ENCODE measurements around the gene PRPF6.

PRPF6 gene

DNA sequence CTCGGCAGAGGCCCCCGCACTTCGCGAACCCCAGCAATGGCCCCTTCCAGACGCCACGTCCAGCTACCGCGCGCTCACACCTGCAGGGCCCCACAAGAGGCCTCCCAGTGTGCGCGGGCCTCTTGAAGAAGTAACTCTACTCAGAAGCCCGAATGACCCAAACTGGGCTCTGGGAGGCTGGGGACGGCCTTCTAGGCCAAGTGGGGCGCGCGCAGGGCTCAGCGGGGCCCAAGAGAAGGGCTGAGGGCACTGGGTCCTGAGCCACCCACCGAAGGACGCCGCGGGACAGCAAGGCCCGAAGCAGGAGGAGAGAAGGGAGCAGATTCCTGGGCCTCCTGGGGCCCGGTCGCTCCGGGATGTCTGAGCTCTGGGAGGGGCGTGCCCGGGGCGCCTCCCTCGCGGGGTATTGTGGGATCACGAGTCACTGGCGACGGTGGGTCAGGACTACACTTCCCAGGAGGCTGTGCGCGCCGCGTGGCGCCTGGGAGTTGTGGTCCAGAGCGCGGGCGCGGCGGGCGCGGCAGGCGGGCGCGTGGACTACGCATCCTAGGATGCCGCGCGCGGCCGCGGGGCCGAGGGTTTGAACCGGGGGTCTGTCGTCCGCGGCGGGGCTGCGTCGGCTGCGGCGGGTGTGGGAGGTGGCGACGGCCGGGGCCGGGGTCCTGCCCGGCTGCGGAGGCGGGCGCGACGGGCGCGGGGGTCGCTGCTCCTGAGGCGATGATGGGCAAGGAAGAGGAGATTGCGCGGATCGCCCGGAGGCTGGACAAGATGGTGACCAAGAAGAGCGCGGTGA, 81.9 kb downstream of the PRPF6 start, which contains the start of gene TCEA2:
TSS of gene TCEA2 (plus strand) at position 603 of the 793 bp plus-strand sequence. CDS start at position 718, 115 bp downstream.
- Histone ChIP-seq H3K79me2 (ENCODE audit: control insufficient read depth, insufficient read depth, low read length) (no peaks in the 10 kb centered on the region), H3K9ac (ENCODE audit: low read length) (peak within 1 kb of the TSS; percentile 92), H3K4ac (ENCODE audit: low read depth, low read length) (peak within 1 kb of the TSS; percentile 46), H3K23ac (ENCODE audit: low read length) (no peak within 1 kb of the TSS), H2BK15ac (replicated peaks; ENCODE audit: low read depth) (no peak within 1 kb of the TSS), H3K4me1 (ENCODE audit: control insufficient read depth, low read depth, low read length) (peaks cover 3% of the 10 kb centered on the region), H3K56ac (ENCODE audit: low read length) (peak within 1 kb of the TSS; percentile 96), H3K36me3 (ENCODE audit: control insufficient read depth, insufficient read depth, low read length) (no peaks in the 10 kb centered on the region), H4K5ac (ENCODE audit: low read length) (no peak within 1 kb of the TSS), H3K4me2 (ENCODE audit: low read length) (peak within 1 kb of the TSS; percentile 84), H3K27me3 (ENCODE audit: insufficient read depth, low read length, poor library complexity) (no peaks in the 10 kb centered on the region), H2BK5ac (ENCODE audit: low read length) (no peak within 1 kb of the TSS), H2BK120ac (ENCODE audit: low read depth, low read length) (no peak within 1 kb of the TSS), H3K27ac (ENCODE audit: low read depth, low read length) (peak within 1 kb of the TSS; percentile 17), H2AK5ac (ENCODE audit: low read length) (peak within 1 kb of the TSS; percentile 5), H4K8ac (ENCODE audit: low read depth, low read length) (peak within 1 kb of the TSS; percentile 90), H3K4me3 (ENCODE audit: low read length) (peak within 1 kb of the TSS; percentile 70), H3K79me1 (ENCODE audit: low read length) (peaks cover 2% of the 10 kb centered on the region), H3K18ac (ENCODE audit: low read length) (peak within 1 kb of the TSS; percentile 78)
- no CpG with 5 or more reads among the region's 85 CpGs for WGBS (ENCODE audit: extremely low coverage, insufficient coverage, low lambda C conversion rate)
- DNase-seq: peak; percentile 94

DNA sequence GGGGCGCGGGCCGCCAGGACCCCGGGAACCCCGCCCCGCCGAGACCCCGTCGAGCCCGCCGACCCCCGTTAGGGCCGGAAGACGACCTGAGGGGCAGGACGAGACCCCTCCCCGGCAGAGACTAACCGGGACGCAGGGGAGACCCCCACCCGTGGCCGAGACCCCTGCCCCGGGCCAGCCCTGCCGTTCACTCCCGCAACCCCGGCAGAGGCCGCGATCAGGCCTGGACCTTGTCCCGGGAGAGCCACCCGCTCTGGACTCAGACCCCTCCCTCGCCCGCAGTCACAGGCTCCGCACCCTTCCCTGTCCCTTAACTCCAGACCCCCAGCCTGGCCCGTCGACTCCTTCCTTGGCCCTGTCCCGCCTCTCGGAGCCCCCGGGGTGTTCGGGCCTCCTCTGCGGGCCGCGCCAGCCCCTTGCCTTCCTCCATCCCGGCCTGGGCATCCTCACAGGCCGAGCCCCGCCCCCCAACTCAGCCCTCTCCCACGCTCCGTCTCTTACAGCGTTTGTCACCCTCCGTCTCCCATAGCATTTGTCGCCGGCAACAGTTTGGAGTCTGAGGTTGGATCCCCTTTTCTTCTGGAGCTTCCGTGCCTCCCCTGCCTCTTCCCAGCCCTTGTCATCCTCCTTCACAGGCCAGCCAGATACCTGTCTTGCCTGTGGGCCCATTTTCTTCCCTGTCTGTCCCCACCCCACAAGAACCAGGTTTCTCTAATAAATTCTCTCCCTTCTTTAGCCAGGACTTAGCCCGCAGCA, 82.6 kb downstream of the PRPF6 start:
- Histone ChIP-seq H3K4ac (ENCODE audit: low read depth, low read length) (peak overlapping the region; percentile 46), H3K23ac (ENCODE audit: low read length) (no peak overlapping the region), H3K4me3 (ENCODE audit: low read length) (peak overlapping the region; percentile 70), H3K9ac (ENCODE audit: low read length) (peak overlapping the region; percentile 90), H3K4me1 (ENCODE audit: control insufficient read depth, low read depth, low read length) (peaks cover 3% of the 10 kb centered on the region), H3K56ac (ENCODE audit: low read length) (peak overlapping the region; percentile 91), H4K5ac (ENCODE audit: low read length) (no peak overlapping the region), H4K8ac (ENCODE audit: low read depth, low read length) (no peak overlapping the region), H3K36me3 (ENCODE audit: control insufficient read depth, insufficient read depth, low read length) (no peaks in the 10 kb centered on the region), H3K79me2 (ENCODE audit: control insufficient read depth, insufficient read depth, low read length) (no peaks in the 10 kb centered on the region), H3K27ac (ENCODE audit: low read depth, low read length) (peak overlapping the region; percentile 17), H3K79me1 (ENCODE audit: low read length) (peaks cover 2% of the 10 kb centered on the region), H2BK120ac (ENCODE audit: low read depth, low read length) (no peak overlapping the region), H2BK15ac (replicated peaks; ENCODE audit: low read depth) (no peak overlapping the region), H3K18ac (ENCODE audit: low read length) (peak overlapping the region; percentile 78), H3K4me2 (ENCODE audit: low read length) (peak overlapping the region; percentile 84), H3K27me3 (ENCODE audit: insufficient read depth, low read length, poor library complexity) (no peaks in the 10 kb centered on the region), H2AK5ac (ENCODE audit: low read length) (no peak overlapping the region), H2BK5ac (ENCODE audit: low read length) (no peak overlapping the region)
- WGBS (ENCODE audit: extremely low coverage, insufficient coverage, low lambda C conversion rate): no CpG with 5 or more reads among the region's 51 CpGs
- no peak for DNase-seq

DNA sequence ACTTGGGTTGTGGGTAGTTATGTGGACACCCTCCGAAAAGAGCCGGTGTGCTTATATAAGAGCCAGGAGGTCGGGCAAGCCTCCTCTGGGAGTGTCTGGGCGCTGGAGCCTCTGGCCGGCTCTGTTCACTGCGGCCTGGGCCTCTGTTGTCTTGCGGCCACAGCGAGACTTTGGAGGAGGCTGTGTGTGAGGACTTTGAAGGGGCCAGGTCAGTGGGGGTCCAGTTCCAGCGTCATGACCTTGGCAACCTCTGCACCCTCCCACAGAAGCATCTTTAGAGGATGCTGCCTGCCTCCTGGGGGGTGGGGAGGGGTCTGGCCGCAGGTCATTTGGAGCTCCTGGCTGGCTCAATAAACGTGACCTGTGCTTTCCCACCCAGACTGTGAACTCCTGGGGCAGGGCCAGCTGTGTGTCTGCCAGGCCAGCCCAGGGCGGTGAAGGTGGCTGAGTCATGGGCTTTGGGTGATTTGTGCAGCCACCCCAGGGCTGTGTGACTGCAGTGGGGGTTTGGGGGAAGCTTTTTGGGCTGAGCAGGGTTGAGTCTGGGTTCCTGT, 83.3 kb downstream of the PRPF6 start:
- Histone ChIP-seq H3K23ac (ENCODE audit: low read length) (no peak overlapping the region), H3K9ac (ENCODE audit: low read length) (peak overlapping the region; percentile 90), H3K79me1 (ENCODE audit: low read length) (peaks cover 2% of the 10 kb centered on the region), H3K4me1 (ENCODE audit: control insufficient read depth, low read depth, low read length) (peaks cover 3% of the 10 kb centered on the region), H3K18ac (ENCODE audit: low read length) (no peak overlapping the region), H4K5ac (ENCODE audit: low read length) (no peak overlapping the region), H2BK5ac (ENCODE audit: low read length) (no peak overlapping the region), H3K4me3 (ENCODE audit: low read length) (no peak overlapping the region), H3K56ac (ENCODE audit: low read length) (peak overlapping the region; percentile 91), H3K4ac (ENCODE audit: low read depth, low read length) (no peak overlapping the region), H4K8ac (ENCODE audit: low read depth, low read length) (no peak overlapping the region), H3K27me3 (ENCODE audit: insufficient read depth, low read length, poor library complexity) (no peaks in the 10 kb centered on the region), H3K4me2 (ENCODE audit: low read length) (peak overlapping the region; percentile 84), H2BK15ac (replicated peaks; ENCODE audit: low read depth) (no peak overlapping the region), H3K36me3 (ENCODE audit: control insufficient read depth, insufficient read depth, low read length) (no peaks in the 10 kb centered on the region), H3K79me2 (ENCODE audit: control insufficient read depth, insufficient read depth, low read length) (no peaks in the 10 kb centered on the region), H2BK120ac (ENCODE audit: low read depth, low read length) (no peak overlapping the region), H3K27ac (ENCODE audit: low read depth, low read length) (no peak overlapping the region), H2AK5ac (ENCODE audit: low read length) (no peak overlapping the region)
- WGBS (ENCODE audit: extremely low coverage, insufficient coverage, low lambda C conversion rate): no CpG with 5 or more reads among the region's 12 CpGs
- DNase-seq: no peak

DNA sequence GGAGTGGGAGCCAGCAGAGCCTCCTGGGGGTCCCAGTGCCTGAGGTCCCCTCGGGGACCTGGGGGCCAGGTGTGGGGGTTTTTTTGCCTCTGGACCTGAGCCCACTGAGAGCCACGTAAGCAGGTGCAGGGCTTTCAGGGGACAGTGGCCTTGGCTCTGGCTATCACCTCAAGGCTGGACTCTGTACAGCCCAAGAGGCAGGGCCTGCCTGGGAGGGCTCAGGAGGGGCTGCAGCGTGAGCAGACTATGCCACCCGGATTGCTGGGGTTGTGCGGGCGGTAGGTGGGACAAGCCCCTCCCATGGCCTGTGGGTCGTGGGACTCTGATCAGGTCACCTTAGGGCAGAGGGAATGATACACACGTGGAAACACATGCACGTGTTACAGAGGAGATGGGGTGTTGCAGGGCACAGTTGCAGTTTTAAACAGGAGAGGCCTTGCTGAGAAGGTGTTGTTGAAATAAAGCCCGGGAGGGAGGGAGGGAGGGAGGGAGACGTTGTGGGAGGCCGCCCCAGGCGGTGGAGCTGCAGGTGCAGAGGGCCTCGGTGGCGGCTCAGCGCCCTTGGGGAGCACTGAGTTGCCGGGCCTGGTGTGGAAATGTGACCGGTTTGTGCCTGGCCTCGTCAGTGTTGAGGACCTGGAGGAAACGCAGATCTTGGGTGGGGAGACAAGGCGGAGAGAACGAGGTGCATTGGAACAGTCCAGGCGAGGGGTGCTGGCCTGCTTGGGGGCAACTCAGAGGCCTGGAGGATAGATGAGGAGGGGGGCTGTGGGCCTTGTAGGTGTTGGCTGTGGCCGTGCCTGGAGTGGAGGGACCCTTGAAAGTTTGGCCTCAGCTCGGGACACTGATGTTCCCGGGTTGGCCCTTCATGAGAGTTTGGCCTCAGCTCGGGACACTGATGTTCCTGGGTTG, 84.4 kb downstream of the PRPF6 start:
- Histone ChIP-seq H3K79me1 (ENCODE audit: low read length) (peaks cover 2% of the 10 kb centered on the region), H3K4me2 (ENCODE audit: low read length) (no peak overlapping the region), H3K23ac (ENCODE audit: low read length) (no peak overlapping the region), H2AK5ac (ENCODE audit: low read length) (no peak overlapping the region), H3K27me3 (ENCODE audit: insufficient read depth, low read length, poor library complexity) (no peaks in the 10 kb centered on the region), H2BK5ac (ENCODE audit: low read length) (no peak overlapping the region), H3K79me2 (ENCODE audit: control insufficient read depth, insufficient read depth, low read length) (no peaks in the 10 kb centered on the region), H3K4me1 (ENCODE audit: control insufficient read depth, low read depth, low read length) (peaks cover 3% of the 10 kb centered on the region), H2BK15ac (replicated peaks; ENCODE audit: low read depth) (no peak overlapping the region), H4K8ac (ENCODE audit: low read depth, low read length) (no peak overlapping the region), H2BK120ac (ENCODE audit: low read depth, low read length) (no peak overlapping the region), H3K56ac (ENCODE audit: low read length) (peak overlapping the region; percentile 3), H3K36me3 (ENCODE audit: control insufficient read depth, insufficient read depth, low read length) (no peaks in the 10 kb centered on the region), H3K9ac (ENCODE audit: low read length) (no peak overlapping the region), H3K27ac (ENCODE audit: low read depth, low read length) (no peak overlapping the region), H3K18ac (ENCODE audit: low read length) (no peak overlapping the region), H3K4me3 (ENCODE audit: low read length) (no peak overlapping the region), H3K4ac (ENCODE audit: low read depth, low read length) (no peak overlapping the region), H4K5ac (ENCODE audit: low read length) (no peak overlapping the region)
- DNase-seq: no peak
- WGBS (ENCODE audit: extremely low coverage, insufficient coverage, low lambda C conversion rate): no CpG with 5 or more reads among the region's 27 CpGs

DNA sequence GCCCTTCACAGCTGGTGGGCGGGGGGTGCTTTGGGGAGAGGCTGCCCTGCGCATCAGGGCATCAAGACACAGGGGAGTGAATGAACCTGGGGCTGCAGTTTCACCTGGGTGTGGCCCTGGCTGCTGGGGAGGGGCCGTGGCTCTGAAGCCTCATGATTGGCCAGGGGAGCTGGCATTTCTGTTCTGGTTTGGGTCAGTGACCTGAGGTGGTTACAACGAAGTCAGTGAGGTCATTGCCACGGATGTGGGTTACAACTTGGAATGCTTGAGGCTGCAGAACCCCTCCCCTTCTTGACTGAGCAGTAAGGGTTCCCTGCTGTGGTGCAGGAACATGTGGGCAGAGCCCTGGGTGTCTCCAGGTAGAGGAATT, 85.0 kb downstream of the PRPF6 start:
- peaks cover 3% of the 10 kb centered on the region for H3K4me1 ChIP-seq (ENCODE audit: control insufficient read depth, low read depth, low read length)
- H3K56ac ChIP-seq (ENCODE audit: low read length): no peak overlapping the region
- peak; percentile 89 for DNase-seq
- no peak overlapping the region for H2BK5ac ChIP-seq (ENCODE audit: low read length)
- H2BK120ac ChIP-seq (ENCODE audit: low read depth, low read length): no peak overlapping the region
- no peak overlapping the region for H3K27ac ChIP-seq (ENCODE audit: low read depth, low read length)
- no CpG with 5 or more reads among the region's 5 CpGs for WGBS (ENCODE audit: extremely low coverage, insufficient coverage, low lambda C conversion rate)
- no peak overlapping the region for H3K9ac ChIP-seq (ENCODE audit: low read length)
- H4K8ac ChIP-seq (ENCODE audit: low read depth, low read length): no peak overlapping the region
- peaks cover 2% of the 10 kb centered on the region for H3K79me1 ChIP-seq (ENCODE audit: low read length)
- no peak overlapping the region for H2BK15ac ChIP-seq (replicated peaks; ENCODE audit: low read depth)
- no peak overlapping the region for H4K5ac ChIP-seq (ENCODE audit: low read length)
- H3K36me3 ChIP-seq (ENCODE audit: control insufficient read depth, insufficient read depth, low read length): no peaks in the 10 kb centered on the region
- H3K27me3 ChIP-seq (ENCODE audit: insufficient read depth, low read length, poor library complexity): no peaks in the 10 kb centered on the region
- H3K4ac ChIP-seq (ENCODE audit: low read depth, low read length): no peak overlapping the region
- H3K23ac ChIP-seq (ENCODE audit: low read length): no peak overlapping the region
- H3K18ac ChIP-seq (ENCODE audit: low read length): no peak overlapping the region
- no peak overlapping the region for H3K4me2 ChIP-seq (ENCODE audit: low read length)
- H3K4me3 ChIP-seq (ENCODE audit: low read length): no peak overlapping the region
- no peak overlapping the region for H2AK5ac ChIP-seq (ENCODE audit: low read length)
- H3K79me2 ChIP-seq (ENCODE audit: control insufficient read depth, insufficient read depth, low read length): no peaks in the 10 kb centered on the region

Measured in mesendoderm (in vitro differentiated cells).